Activated CD8-positive, alpha-beta memory T cell treated with anti-CD3 and anti-CD28 coated beads for 36 hours (primary cell): ENCODE measurements around the gene GRIFIN. TPM values are rescaled to one million over a fixed set of nuclear protein-coding genes. Genes with fewer than 3 reads are reported as not detected.

Experiments used
- CTCF ChIA-PET: fragments of 350-600 bp; sonication (Branson Sonifier 250); formaldehyde crosslinking; loops from one replicate; lab custom pipeline; 2021; ENCODE audit warnings: antibody characterized with exemption; lab: Charles Lee
- POLR2A ChIA-PET: fragments of 350-600 bp; sonication (Branson Sonifier 250); formaldehyde crosslinking; loops from one replicate; lab custom pipeline; 2021; ENCODE audit warnings: antibody characterized with exemption; lab: Charles Lee
- total RNA-seq, 2 experiments: library from RNA; stranded (reverse); gene quantifications; one replicate each; pipeline ENCODE4 v1.2.3, GENCODE V29; 2021

GRIFIN gene
- total RNA-seq, 2 experiments from 2014 or later: not detected

- ChIA-PET CTCF (no interaction called here), POLR2A (no interaction called here)
These were observed 39.4 kb upstream of the GRIFIN start for GRCh38 chr7:2515424-2516193.

DNA sequence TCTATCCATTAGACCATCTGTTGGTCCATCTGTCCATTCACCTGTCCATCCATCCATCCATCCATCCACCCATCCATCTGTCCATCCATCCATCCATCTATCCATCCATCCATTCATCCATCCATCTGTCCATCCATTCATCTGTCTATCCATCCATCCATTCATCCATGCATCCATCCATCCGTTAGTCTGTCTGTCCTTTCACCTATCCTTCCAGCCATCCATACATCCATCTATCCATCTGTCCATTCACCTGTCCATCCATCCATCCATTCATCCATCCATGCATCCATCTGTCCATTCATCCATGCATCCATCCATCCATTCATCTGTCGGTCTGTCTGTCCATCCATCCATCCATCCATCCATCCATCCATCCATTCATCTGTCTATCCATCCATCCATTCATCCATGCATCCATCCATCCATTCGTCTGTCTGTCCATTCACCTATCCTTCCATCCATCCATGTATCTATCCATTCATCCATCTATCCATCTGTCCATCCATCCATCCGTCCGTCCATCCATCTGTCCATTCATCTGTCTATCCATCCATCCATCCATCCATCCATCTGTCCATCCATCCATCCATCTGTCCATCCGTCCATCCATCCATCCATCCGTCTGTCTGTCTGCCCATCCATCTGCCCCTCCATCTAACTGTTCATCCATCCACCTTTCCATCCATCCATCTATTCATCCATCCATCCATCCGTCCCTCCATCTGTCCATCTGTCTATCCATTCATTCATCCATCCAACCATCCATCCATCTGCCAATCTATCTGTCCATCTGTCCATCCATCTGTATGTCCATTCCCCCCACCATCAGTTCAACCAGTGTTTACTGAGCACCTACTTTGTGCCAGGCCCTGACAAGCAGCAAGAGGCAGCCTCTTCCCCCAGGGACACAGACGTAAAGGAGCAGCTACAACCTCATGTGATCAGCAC is 38.5 kb upstream of the GRIFIN start:
- ChIA-PET POLR2A (no interaction called here), CTCF (no interaction called here)

DNA sequence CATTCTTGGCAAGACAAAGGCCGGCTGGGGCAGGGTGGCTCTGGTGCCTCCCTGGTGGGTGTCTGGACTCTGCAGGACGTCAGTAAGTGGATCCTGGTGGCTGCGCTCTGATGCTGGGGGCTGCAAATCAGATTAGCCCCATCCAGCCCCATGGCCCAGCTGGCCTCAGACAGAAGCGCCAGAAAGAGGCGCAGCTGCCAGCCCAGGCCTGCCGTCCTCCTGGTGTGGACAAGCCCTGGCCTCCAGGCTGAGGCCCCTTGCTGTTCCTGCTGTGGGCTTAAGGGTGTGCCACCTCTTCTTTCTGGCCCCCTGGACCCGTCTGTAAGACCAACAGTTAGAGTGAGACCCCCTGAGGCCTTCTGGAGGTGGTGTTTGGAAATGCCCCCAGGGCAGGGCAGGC is 37.5 kb upstream of the GRIFIN start:
- ChIA-PET POLR2A (no interaction called here), CTCF (no interaction called here)

DNA sequence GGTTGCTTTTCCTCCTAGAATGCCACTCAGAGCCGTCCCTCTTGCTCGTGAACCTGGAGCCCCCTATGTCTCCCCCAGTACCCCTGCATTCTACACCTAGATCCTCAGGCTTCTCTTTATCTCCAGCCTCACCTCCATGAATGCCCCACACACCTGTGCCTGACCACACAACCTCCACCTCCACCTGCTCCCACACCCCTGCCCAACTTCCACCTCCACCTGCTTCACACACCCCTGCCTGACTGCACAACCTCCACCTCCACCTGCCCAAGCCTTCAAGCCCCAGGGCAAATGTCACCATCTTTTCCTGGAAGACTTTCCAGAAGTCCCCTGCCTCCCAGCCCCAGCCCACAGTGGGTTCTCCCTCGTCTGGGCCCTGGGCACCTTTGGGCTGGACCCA is 36.5 kb upstream of the GRIFIN start:
- ChIA-PET CTCF (interaction anchor here (0.6 kb wide), 1 partner anchor 43 kb away, joined by 3 read pairs; no protein-coding TSS in a partner anchor), POLR2A (interaction anchor here (0.6 kb wide), 1 partner anchor 203 kb away, joined by 5 read pairs; no protein-coding TSS in a partner anchor)

GRCh38 chr7:2512179-2512661 is 36.0 kb upstream of the GRIFIN start:
- ChIA-PET POLR2A (interaction anchor here (0.6 kb wide), 1 partner anchor 203 kb away, joined by 5 read pairs; no protein-coding TSS in a partner anchor), CTCF (interaction anchor here (0.6 kb wide), 1 partner anchor 43 kb away, joined by 3 read pairs; no protein-coding TSS in a partner anchor)

DNA sequence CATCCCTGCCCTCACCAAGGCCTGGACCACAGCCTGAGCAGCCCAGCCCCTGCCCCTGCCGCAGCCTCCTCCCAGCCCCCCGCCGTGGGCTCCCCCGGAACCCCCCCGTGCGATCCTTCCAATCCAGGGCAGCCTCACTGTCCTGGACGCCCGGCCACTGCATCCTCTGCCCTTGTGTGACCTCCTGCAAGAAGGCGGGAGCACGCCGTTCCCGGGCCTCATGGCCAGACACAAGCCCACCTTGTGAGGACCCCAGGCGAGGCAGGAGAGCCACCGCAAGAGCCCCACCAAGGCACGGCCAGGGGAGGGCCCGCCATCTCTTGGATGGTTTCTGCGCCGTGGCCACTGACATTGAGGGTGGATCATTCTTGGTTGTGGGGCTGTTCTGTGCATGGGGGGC is 35.6 kb upstream of the GRIFIN start:
- ChIA-PET CTCF (no interaction called here), POLR2A (interaction anchor here (1.0 kb wide), 1 partner anchor 11 kb away, joined by 4 read pairs; no protein-coding TSS in a partner anchor)

GRCh38 chr7:2510909-2511768 is 34.9 kb upstream of the GRIFIN start:
- CTCF ChIA-PET: interaction anchor here (0.8 to 1.0 kb wide), 2 partner anchors 9 to 11 kb away, joined by 3 to 4 read pairs; no protein-coding TSS in a partner anchor

DNA sequence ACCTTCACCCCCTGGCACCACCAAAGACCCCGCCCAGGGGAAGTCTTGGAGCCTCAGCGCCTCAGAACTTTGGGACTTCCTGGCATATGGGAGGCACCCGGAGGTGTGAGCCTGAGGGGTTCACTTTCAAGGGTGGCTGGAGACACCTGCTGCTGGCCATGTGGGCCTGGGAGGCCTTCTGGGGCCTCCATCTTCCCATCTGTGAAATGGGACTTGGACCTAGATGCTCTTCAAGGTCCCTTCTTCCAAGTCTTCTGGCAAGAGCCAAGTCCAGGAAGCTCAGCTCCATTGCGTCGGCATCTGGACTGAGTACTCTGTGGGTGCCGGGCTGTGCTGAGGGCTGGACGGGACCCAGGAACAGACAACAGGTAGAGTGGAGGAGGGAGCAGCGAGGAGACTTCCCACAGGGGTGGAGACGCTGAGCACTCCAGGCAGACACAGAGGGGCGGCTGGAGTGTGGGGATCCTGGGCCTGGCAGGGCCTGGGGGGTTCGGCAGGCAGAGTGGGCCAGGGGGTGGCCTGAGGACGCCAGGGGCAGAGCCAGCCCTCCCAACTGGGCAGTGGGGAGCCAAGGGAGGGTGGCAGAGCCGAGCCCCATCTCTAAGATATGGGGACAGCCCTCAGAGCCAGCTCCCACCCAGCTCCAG is 34.1 kb upstream of the GRIFIN start:
- ChIA-PET CTCF (interaction anchor here (0.8 to 2.4 kb wide), 4 partner anchors 10 to 58 kb away, joined by 3 to 11 read pairs (median 5); no protein-coding TSS in a partner anchor), POLR2A (interaction anchor here (0.6 to 1.4 kb wide), 3 partner anchors 19 to 121 kb away, joined by 3 to 4 read pairs (median 3); no protein-coding TSS in a partner anchor)

More at GRCh38 chr7:2510909-2511768, 34.9 kb upstream of the GRIFIN start:
- POLR2A ChIA-PET: interaction anchor here (1.0 to 1.4 kb wide), 2 partner anchors 11 to 18 kb away, joined by 3 to 4 read pairs; no protein-coding TSS in a partner anchor

GRCh38 chr7:2509298-2509906 is 33.2 kb upstream of the GRIFIN start:
- ChIA-PET POLR2A (interaction anchor here (0.6 to 1.7 kb wide), 5 partner anchors 10 to 122 kb away, joined by 3 to 9 read pairs (median 5); no protein-coding TSS in a partner anchor), CTCF (interaction anchor here (2.0 to 2.4 kb wide), 2 partner anchors 41 to 58 kb away, joined by 6 to 11 read pairs; no protein-coding TSS in a partner anchor)

DNA sequence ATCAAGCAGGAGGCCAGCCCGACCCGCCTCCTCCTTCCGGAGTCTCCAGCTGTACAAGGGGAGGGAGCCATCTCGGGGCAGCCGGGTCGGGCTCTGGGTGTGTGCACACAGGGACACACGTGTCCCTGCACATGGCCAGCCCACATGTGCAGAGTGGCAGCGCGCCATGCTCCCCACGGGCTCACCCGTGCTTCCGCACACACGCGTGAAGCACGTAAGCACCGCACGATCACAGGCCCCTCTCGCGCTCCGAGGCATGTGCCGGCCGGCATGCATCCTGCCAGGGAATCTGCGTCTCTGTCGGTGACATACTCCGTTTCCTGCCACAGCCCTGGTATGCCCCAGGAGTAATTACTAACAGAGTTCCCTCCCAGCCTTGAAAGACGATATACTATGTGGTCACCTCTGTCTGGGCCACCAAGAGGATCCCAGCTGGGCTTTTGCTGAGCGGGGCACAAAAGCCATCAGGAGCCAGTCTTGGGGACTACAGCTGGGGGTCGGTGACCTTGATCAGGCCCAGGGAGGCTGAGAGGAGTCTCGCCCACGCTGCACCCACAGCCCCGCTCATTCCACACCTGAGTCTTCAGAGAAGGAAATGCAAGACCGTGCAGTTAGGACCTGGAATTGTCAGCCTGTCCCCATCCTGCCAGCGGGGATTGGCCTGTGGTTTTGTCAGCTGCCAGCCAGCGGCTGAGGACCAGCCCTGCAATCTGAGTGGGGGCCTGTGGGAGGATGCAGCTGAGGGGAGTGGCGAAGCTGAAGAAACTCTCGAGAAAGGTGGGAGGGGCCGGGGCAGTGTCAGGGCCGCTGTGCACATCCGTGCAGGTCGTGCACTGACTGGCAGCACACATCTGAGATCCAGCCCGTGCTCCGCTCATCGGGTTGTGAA is 32.4 kb upstream of the GRIFIN start:
- ChIA-PET CTCF (interaction anchor here (0.7 to 2.4 kb wide), 4 partner anchors 9 to 202 kb away, joined by 3 to 11 read pairs (median 4); no protein-coding TSS in a partner anchor), POLR2A (interaction anchor here (1.1 to 1.7 kb wide), 4 partner anchors 9 to 21 kb away, joined by 3 to 9 read pairs (median 5); no protein-coding TSS in a partner anchor)

- CTCF ChIA-PET: interaction anchor here (0.7 to 2.4 kb wide), 4 partner anchors 10 to 202 kb away, joined by 3 to 11 read pairs (median 4); no protein-coding TSS in a partner anchor
These were observed 31.7 kb upstream of the GRIFIN start for GRCh38 chr7:2507917-2508306.

GRCh38 chr7:2507208-2507916 is 31.2 kb upstream of the GRIFIN start:
- ChIA-PET CTCF (interaction anchor here (1.5 to 2.4 kb wide), 2 partner anchors 10 to 39 kb away, joined by 3 to 11 read pairs; no protein-coding TSS in a partner anchor), POLR2A (interaction anchor here (0.6 kb wide), 1 partner anchor 59 kb away, joined by 3 read pairs; no protein-coding TSS in a partner anchor)

More at GRCh38 chr7:2507917-2508306, 31.7 kb upstream of the GRIFIN start:
- POLR2A ChIA-PET: no interaction called here

DNA sequence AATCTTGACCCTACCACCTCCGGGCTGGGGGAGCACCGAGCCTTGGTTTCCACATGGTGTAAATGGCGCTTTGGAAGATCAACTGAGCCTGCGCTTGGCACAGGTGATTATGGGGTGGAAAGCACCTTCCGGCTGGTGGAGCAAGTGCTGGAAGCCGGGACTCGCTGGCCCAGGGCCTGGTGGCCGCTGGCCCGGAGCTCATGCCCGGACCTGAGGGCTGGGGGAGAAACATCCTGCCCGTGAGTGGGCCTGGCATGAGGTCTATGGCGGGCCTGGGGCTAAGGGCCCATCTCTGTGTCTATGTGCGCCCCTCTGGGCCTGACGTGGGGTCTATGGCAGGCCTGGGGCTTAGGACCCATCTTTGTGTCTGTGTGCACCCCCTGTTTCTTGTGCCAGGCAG is 29.2 kb upstream of the GRIFIN start:
- ChIA-PET CTCF (no interaction called here), POLR2A (no interaction called here)

GRCh38 chr7:2504889-2505375 is 28.7 kb upstream of the GRIFIN start:
- CTCF ChIA-PET: interaction anchor here (0.9 kb wide), 1 partner anchor 27 kb away, joined by 3 read pairs; no protein-coding TSS in a partner anchor
- POLR2A ChIA-PET: no interaction called here
